GM06990 (cell line): ENCODE results near the gene GAL3ST3.
"Not testable (repeated sequence)": the region's sequence is repeated elsewhere in the genome, so short reads cannot be mapped to it uniquely, and the experiment has no call there.

Experiments
- DNase-seq: peaks from one replicate; pipeline ENCODE4 v3.0.0-alpha.2; 2011; ENCODE audit not compliant: insufficient read length; ENCODE audit errors: extremely low read depth
- H3K27me3 ChIP-seq: replicated peaks from 2 replicates; pipeline ENCODE4 v1.6.0; 2011; ENCODE audit warnings: low read length; ENCODE audit not compliant: control insufficient read depth, insufficient read depth
- H3K36me3 ChIP-seq: 2 replicates; pipeline ENCODE4 v1.5.1; 2011; ENCODE audit warnings: low read length; ENCODE audit not compliant: control insufficient read depth, insufficient read depth
- H3K4me3 ChIP-seq: replicated peaks from 2 replicates; pipeline ENCODE4 v1.5.1; 2011; ENCODE audit warnings: low read depth, mild to moderate bottlenecking, control low read depth, low read length
- TF ChIP-seq, protein P1 (sequence below): IDR thresholded peaks from 2 replicates; pipeline ENCODE4 v1.5.1; 2011; ENCODE audit warnings: low read length, control low read depth, mild to moderate bottlenecking, inconsistent platforms; ENCODE audit not compliant: insufficient read depth, poor library complexity, severe bottlenecking

GAL3ST3 gene

GRCh38 chr11:66084821-66085475, 36.0 kb upstream of the GAL3ST3 start:
- Histone ChIP-seq H3K36me3 (no peaks in the 10 kb centered on the region), H3K4me3 (no peak overlapping the region), H3K27me3 (no peaks in the 10 kb centered on the region)
- TF ChIP-seq, protein P1, sequence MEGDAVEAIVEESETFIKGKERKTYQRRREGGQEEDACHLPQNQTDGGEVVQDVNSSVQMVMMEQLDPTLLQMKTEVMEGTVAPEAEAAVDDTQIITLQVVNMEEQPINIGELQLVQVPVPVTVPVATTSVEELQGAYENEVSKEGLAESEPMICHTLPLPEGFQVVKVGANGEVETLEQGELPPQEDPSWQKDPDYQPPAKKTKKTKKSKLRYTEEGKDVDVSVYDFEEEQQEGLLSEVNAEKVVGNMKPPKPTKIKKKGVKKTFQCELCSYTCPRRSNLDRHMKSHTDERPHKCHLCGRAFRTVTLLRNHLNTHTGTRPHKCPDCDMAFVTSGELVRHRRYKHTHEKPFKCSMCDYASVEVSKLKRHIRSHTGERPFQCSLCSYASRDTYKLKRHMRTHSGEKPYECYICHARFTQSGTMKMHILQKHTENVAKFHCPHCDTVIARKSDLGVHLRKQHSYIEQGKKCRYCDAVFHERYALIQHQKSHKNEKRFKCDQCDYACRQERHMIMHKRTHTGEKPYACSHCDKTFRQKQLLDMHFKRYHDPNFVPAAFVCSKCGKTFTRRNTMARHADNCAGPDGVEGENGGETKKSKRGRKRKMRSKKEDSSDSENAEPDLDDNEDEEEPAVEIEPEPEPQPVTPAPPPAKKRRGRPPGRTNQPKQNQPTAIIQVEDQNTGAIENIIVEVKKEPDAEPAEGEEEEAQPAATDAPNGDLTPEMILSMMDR: no peak
- DNase-seq: no peak

DNA sequence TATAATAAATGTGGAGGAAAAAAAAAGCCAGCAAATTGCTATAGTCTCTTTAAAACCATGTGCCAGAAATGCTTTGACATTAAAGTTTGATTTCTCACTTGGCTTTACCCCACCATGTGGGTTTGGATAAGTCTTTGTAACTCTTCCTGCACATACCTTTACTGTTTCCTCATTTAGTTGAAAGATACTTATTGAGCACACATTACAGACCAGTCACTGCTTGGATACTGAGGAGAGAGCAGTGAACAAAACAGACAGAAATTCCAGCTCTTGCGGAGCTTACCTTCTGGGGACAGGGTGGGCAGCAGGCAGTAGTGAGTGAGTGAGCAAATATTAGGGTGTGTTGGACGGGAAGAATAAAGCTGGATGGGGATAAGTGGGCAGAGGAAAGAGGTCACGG, 34.8 kb upstream of the GAL3ST3 start:
- TF ChIP-seq, protein P1: no peak
- DNase-seq: no peak
- Histone ChIP-seq H3K36me3 (no peaks in the 10 kb centered on the region), H3K4me3 (no peak overlapping the region), H3K27me3 (no peaks in the 10 kb centered on the region)

DNA sequence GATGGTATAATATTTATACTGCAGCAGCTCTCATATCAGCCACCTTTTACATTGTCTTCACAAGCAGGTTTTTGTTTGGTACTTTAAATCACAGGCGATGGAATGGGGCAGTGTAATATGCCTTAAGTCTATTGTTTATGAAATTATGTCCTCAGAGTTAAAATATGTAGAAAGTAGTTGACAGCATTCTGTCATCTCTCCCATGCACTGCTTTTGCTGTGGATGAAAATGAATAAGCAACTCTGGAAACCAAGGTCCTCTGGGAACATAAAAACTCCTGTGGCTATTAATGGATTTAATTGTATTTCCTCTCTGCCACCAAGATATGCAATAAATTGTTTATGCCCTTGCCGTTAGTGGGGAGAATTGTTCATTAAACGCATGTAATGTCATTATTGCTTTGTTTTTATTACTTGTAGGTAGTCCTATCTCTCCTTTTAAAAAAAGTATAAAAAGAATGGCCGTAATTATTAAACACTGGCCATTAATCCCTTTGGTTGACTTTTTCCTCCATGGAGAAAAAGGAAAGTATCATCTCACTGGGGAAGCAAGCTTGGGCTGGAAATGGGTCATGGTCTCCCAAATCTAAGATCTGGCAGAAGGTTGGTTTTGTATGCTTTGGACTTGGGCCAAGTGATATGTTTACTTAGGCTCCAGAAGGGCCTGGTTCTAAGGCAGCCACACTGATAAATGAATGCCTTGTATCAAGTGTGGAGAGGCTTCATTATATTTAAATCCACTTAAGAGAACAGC, 34.2 kb upstream of the GAL3ST3 start:
- TF ChIP-seq, protein P1: no peak
- H3K4me3 ChIP-seq: no peak overlapping the region
- no peaks in the 10 kb centered on the region; the same call in none of the 2 replicates for H3K36me3 ChIP-seq
- DNase-seq: no peak
- no peaks in the 10 kb centered on the region for H3K27me3 ChIP-seq

DNA sequence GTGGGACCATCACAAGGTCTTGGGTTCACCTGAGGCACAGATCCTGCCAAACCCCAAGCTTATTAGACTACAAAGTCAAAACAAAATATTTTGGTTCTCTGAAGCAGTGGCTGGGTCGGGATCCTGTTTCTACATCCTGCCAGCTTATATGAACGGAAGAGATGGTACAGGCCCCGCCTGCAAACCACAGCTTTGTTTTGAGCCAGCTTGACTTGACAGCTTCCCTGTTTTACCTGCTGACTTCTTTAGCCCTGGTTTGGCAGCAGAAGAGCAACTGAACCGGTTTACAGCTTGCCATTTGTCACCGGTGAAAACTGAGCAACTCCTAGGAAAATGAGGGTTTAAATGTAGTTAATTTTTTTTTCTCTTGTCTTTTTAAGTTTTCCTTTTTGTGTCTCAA, 32.5 kb upstream of the GAL3ST3 start:
- peak overlapping the region; percentile 27 for H3K4me3 ChIP-seq
- peak; percentile 68 for DNase-seq

GRCh38 chr11:66080055-66080817, 31.3 kb upstream of the GAL3ST3 start:
- Histone ChIP-seq H3K4me3 (no peak overlapping the region), H3K27me3 (no peaks in the 10 kb centered on the region), H3K36me3 (peaks cover 4% of the 10 kb centered on the region)
- TF ChIP-seq, protein P1: no peak
- DNase-seq: no peak

More for the DNA sequence above, 32.5 kb upstream of the GAL3ST3 start:
- Histone ChIP-seq H3K27me3 (no peaks in the 10 kb centered on the region), H3K36me3 (peaks cover 3% of the 10 kb centered on the region)
- TF ChIP-seq, protein P1: no peak

- DNase-seq, H3K4me3 ChIP-seq, H3K36me3 ChIP-seq, H3K27me3 ChIP-seq: not testable (repeated sequence)
These were observed 30.0 kb upstream of the GAL3ST3 start for GRCh38 chr11:66078949-66079348.
